Large intestine (tissue), 3 donors: Measurements from ENCODE around the gene ATXN10. TPM values are rescaled to one million over a fixed set of nuclear protein-coding genes. Genes with fewer than 3 reads are reported as not detected.
"Not testable (repeated sequence)": the region's sequence is repeated elsewhere in the genome, so short reads cannot be mapped to it uniquely, and the experiment has no call there.

ENCODE experiments used
- DNase-seq, 2 donors: peaks; one replicate each; pipeline versions ENCODE4 v3.0.0 to v3.0.0-alpha.2; 2013
- H3K27ac ChIP-seq: one replicate; pipeline ENCODE4 v1.5.1; 2013; ENCODE audit warnings: low read length
- H3K27me3 ChIP-seq: 2 replicates; pipeline ENCODE4 v1.6.1; 2013; ENCODE audit warnings: low read length; ENCODE audit not compliant: control insufficient read depth, insufficient read depth
- H3K36me3 ChIP-seq: 2 replicates; pipeline ENCODE4 v1.6.1; 2013; ENCODE audit warnings: low read length; ENCODE audit not compliant: control insufficient read depth, insufficient read depth
- H3K4me1 ChIP-seq: one replicate; pipeline ENCODE4 v1.6.1; 2013; ENCODE audit warnings: low read length; ENCODE audit not compliant: control insufficient read depth, insufficient read depth
- H3K4me3 ChIP-seq: one replicate; pipeline ENCODE4 v1.5.1; 2013; ENCODE audit warnings: low read length
- H3K9me3 ChIP-seq: one replicate; pipeline ENCODE4 v1.6.1; 2013; ENCODE audit warnings: mild to moderate bottlenecking, low read depth, low read length, moderate library complexity; ENCODE audit not compliant: control insufficient read depth
- WGBS: methylation state at CpG from one replicate; pipeline ENCODE4 v1.1.5; 2013; ENCODE audit warnings: low lambda C conversion rate; ENCODE audit not compliant: insufficient coverage; 5-methylcytosine and 5-hydroxymethylcytosine counted together
- polyA plus RNA-seq: library from polyadenylated mRNA; unstranded; fragments of 120-200 nt; gene quantifications from one replicate; pipeline ENCODE4 v1.2.1, GENCODE V29; 2013

Gene ATXN10
- polyA plus RNA-seq, 1 donor: 90.6 TPM

DNA sequence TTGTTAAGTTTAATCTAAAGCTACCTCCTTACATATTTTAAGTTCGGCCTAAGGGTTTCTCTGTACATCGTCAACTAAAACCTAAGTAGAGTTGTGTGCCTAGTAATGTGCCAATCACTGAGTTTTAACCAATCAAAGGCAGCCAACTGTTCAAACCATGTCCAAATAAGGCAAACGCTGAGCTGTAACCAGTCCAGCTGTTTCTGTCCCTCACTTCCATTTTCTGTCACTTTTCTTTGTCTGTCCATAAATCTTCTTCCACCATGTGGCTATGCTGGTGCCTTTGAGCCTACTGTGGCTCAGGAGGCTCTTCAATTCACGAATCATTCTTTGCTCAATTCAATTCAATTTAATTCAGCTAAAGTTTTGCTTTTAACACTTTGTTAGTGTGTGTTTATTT is 13.9 kb upstream of the ATXN10 start:
- 82% methylated on average over 2 of the region's 4 CpGs for WGBS
- no peaks in the 10 kb centered on the region for H3K36me3 ChIP-seq
- DNase-seq: no peak
- H3K4me3 ChIP-seq: no peak overlapping the region
- peaks cover under 1% of the 10 kb centered on the region for H3K27me3 ChIP-seq
- H3K4me1 ChIP-seq: no peaks in the 10 kb centered on the region
- H3K9me3 ChIP-seq: no peaks in the 10 kb centered on the region
- no peak overlapping the region for H3K27ac ChIP-seq

DNA sequence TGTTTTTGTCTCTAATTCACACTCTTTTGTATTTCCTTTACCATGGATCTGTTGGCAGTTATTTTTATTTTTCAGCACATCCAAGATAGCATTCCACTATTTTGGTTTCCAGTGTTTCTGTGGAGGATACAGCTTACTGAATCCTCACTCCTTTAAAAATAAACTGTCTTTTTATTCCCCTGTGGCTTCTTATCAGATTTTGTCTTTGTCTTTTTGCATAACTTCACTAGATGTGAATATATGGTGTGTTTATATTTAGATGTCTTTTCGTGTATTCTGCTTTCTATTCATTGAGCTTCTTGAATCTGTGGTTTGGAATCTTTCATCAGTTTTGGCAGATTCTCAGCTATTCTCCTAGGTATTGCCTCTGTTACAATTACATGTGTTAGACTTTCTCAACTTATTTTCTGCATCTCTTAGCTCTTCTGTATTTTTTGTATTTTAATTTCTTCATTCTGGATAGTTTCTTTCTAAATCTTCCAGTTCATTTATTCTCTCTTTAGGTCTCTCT is 7.4 kb upstream of the ATXN10 start:
- Histone ChIP-seq H3K27me3 (peaks cover 5% of the 10 kb centered on the region), H3K27ac (no peak overlapping the region), H3K4me1 (no peaks in the 10 kb centered on the region), H3K9me3 (peaks cover 2% of the 10 kb centered on the region), H3K4me3 (no peak overlapping the region), H3K36me3 (no peaks in the 10 kb centered on the region)
- 75% methylated on average over 1 of the region's 1 CpG for WGBS
- no peak for DNase-seq

DNA sequence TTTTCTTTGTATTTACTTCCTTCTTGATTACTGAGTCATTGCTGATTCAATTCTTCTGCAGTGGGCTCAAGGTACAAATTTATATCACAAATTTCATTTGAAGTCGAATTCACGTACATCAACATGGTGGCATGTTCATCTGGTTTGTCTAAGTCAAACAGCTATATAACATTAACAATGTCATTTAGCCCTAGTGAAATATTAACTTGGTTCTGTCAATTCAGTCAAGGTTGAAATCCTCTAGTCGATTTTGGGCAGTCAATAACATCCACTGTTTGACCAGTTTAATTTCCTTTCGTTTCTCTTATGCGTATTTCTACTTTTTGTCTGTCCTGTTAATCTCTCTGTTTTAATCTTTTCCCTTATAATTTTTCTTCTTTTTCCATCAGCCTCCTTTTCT is 4.1 kb upstream of the ATXN10 start:
- DNase-seq: no peak
- no peak overlapping the region for H3K4me3 ChIP-seq
- no peak overlapping the region for H3K27ac ChIP-seq
- H3K36me3 ChIP-seq: no peaks in the 10 kb centered on the region
- H3K9me3 ChIP-seq: peaks cover 2% of the 10 kb centered on the region
- 46% methylated on average over 3 of the region's 5 CpGs for WGBS
- H3K27me3 ChIP-seq: peaks cover 5% of the 10 kb centered on the region
- H3K4me1 ChIP-seq: no peaks in the 10 kb centered on the region

DNA sequence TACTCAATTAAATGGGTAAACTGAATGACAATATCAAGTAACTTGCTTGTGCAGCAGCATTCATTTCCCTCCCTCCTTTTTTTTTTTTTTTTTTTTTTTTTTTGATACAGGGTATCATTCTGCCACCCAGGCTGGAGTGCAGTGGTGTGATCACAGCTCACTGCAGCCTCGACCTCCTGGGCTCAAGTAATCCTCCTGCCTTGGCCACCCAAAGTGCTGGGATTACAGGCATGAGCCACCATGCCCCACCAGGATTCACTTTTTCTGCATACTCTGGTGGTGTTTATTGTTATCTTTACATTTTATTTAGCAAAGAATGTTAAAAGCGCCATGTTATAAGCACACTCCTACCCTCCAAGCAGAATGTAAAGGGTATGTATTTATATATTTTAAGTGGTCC is 1.3 kb upstream of the ATXN10 start:
- not testable (repeated sequence) for H3K4me3 ChIP-seq, H3K27ac ChIP-seq, H3K4me1 ChIP-seq, H3K36me3 ChIP-seq, DNase-seq, H3K9me3 ChIP-seq, H3K27me3 ChIP-seq
- WGBS: 100% methylated on average over 1 of the region's 2 CpGs

DNA sequence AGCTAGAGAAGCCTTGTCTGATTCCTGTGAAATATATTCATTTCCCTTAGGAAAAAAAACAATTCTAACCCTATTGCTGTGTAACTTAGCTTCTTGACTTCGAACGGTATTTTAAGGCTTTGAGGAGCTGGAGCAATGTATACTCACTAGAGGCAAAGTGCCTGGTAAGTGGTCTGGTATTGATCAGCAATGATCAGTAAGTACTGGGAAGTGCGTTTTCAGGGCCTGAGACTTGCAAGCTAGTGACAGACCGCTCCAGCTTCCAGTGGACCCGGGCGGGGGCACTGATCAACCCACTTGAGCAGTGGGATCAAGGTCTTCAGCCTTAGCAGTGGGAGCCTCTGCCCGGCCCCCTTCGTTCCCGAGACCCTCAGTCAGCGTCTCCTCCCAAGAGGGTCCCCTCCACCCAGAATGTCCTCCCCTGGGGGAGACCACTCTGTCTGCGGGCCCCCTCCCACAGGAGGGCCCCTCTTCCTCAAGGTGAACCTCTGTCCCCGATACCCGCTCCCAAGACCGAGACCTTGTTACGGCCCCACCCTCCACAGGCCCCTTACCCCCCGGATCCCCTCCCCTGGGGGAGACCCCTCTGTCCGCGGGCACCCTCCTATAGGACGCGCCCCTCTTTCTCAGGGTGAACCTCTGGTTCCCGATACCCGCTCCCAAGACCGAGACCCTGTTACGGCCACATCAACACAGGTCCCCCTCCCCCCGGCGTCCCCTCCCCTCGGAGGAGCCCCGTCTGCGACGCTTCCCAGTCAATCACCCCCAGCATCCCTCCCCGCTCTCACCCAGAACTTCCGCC is 452 bp upstream of the ATXN10 start:
- Histone ChIP-seq H3K4me3 (peak overlapping the region; percentile 70), H3K27me3 (no peaks in the 10 kb centered on the region), H3K4me1 (no peaks in the 10 kb centered on the region), H3K27ac (no peak overlapping the region), H3K36me3 (no peaks in the 10 kb centered on the region), H3K9me3 (no peaks in the 10 kb centered on the region)
- peak in 1 of 2 donors; percentile 46 for DNase-seq
- WGBS: no CpG with 5 or more reads among the region's 32 CpGs

DNA sequence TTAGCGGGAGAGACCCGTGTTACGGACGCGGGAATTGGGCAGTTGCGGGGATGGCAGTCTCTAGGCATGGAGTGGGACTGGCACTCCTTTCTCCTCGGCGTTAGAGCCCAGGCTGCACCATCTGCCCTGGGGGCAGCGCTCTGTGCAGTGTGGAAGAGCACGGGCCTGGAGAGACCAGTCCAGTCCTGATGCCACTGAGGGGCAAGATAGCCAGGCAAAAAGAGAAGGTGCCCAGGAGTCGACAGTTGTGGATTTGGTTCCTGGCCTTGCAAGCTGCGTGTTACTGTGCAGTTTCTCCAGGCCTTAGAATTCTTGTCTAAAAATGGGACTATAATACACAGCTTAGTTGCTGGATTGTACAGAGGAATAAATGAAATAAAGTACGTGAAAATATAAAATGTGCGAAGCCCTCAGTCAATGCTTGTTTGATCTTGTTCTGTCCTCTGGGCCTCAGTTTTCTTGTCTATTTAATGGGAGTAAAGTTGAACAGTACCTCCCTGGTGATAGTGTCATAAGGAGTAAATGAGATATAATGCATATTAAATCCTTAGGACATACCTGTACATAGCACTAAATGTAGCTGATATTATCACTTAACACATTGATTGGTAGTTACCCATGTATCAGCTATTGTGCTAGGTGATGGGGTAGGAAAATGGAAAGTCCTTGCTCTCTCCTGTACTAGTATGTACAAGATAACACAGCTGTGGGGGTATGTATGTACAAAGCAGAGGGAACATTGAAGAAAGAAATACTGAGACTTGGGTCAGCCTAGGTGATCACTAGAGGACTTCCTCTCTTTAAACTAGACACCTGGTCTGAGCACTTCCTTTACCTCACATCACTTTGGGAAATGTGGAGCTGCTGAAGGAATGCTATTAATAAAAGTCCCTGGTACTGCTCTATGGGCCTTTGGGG is 1.2 kb downstream of the ATXN10 start:
- H3K4me1 ChIP-seq: no peaks in the 10 kb centered on the region
- 65% methylated on average over 3 of the region's 14 CpGs for WGBS
- DNase-seq: no peak
- no peak overlapping the region for H3K27ac ChIP-seq
- H3K27me3 ChIP-seq: no peaks in the 10 kb centered on the region
- no peaks in the 10 kb centered on the region for H3K9me3 ChIP-seq
- peak overlapping the region; percentile 52 for H3K4me3 ChIP-seq
- H3K36me3 ChIP-seq: no peaks in the 10 kb centered on the region

DNA sequence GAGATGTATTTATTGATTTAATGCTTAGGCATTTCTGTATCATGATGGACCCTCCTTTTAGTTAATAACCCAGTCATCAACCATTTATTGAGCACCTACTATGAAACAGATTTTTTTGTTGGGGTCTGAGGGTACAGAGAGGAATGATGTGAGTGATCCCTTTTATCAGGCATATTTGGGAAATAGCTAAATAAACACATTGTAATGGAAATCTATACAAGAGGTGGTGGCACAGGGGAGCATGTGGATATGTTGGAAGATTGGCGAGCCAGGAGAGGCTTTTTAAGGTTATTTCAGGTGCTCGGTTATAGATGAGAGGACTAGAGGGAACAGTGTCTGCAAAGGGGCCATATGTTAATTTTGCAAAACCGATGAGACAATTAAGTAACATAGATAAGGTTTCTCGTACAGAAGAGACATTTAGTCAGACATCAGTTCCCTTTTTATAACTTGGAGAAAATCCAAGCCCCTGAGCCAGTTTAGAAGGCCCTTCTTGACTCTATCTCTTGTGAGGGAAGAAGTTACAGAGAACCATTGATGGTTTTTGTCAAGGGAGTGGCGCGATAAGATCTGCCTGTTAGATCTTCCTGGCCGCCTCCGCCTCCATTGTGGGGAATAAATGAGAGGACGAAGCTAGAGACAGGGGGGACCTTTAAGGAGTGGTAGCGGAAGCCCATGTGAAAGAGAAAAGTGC is 2.0 kb downstream of the ATXN10 start:
- Histone ChIP-seq H3K4me1 (no peaks in the 10 kb centered on the region), H3K4me3 (no peak overlapping the region), H3K36me3 (no peaks in the 10 kb centered on the region), H3K27ac (no peak overlapping the region), H3K9me3 (no peaks in the 10 kb centered on the region), H3K27me3 (no peaks in the 10 kb centered on the region)
- 98% methylated on average over 7 of the region's 10 CpGs for WGBS
- DNase-seq: no peak

DNA sequence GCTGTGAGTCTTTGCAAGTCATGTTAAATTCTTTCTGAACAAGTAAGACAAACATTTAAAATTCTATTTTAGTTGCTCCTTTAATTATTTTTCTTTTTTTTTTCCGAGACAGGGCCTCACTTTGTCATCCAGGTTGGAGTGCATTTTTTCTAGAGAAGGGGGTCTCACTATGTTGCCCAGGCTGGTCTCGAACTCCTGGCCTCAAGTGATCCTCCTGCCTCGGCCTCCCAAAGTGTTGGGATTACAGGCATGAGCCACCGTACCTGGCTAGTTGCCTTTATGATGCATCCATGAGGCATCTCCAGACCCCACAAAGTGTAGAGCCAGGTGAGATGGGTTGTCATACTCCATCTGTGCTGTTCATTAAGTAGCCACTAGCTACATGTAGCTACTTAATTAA is 4.4 kb downstream of the ATXN10 start:
- Histone ChIP-seq H3K4me1 (no peaks in the 10 kb centered on the region), H3K4me3 (no peak overlapping the region), H3K27ac (no peak overlapping the region), H3K27me3 (no peaks in the 10 kb centered on the region), H3K9me3 (no peaks in the 10 kb centered on the region), H3K36me3 (no peaks in the 10 kb centered on the region)
- no peak for DNase-seq
- no CpG with 5 or more reads among the region's 4 CpGs for WGBS

DNA sequence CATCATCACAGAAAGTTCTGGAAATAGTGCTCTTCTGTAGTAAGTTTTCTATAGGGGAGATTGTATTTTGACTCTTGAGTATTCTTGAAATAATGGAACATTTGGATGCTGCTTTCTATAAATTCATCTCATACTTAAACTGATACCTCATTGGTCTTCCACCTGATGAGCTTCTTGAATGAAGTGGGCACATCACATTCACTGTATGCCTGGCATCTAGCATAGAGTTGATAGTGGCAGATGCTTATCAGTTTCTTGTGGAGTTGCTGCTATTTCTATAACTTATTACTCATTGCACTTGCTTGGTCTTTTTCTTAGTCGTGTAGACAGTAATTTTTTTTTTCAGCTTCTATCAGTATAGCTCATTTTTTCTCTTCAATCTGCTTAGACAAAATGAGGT is 5.4 kb downstream of the ATXN10 start:
- DNase-seq: no peak
- Histone ChIP-seq H3K27me3 (no peaks in the 10 kb centered on the region), H3K9me3 (no peaks in the 10 kb centered on the region), H3K27ac (no peak overlapping the region), H3K4me1 (no peaks in the 10 kb centered on the region), H3K4me3 (no peak overlapping the region), H3K36me3 (no peaks in the 10 kb centered on the region)
- WGBS: 73% methylated on average over 1 of the region's 1 CpG
